ENCODE results near the gene MGA.

MGA gene

DNA sequence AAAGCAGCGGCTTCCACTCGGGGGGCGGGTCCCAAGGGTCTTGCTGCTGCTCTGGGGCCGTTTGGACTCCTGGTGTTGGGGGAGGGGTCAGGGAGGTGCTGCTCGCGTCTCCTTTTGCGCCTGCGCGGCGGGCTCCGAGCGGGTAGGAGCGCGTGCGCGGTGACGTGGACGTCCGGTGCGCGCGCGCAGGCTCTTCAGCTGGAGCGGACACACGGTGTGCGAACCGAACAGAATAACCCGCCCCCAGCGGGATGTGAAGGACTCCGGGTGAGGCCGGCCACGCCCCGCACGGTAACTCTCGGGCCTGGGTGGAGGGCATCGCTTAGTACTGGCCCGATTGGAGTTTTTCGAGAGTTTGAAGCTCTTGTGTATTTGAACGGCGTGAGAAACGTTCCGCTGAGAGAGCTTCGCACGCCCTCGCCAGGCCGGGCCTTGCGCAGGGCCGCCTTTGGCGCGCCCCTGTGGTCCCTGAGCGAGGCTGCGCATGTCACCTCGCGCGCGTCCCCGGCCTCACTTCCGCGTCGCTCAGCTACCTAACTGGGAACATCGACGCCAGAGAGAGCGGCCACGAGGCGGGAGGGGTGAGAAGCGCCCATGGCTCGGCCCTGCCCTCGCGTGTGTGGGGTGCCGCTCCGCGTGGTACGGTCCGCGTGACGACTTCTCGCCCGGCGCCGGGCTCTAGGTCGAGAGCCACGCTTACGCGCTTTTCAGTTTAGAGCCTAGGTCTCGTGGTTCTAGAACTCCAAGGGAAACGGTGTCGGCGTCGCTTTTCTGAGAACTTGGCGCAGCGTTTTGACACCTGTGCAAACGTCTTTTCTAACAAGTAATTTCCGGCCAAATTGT is at the start of gene MGA:
Gene MGA, plus strand, starts transcription at position 171 of the 843 bp plus-strand sequence.
- peak; percentile 88 for DNase-seq (ENCODE audit: low spot score)

DNA sequence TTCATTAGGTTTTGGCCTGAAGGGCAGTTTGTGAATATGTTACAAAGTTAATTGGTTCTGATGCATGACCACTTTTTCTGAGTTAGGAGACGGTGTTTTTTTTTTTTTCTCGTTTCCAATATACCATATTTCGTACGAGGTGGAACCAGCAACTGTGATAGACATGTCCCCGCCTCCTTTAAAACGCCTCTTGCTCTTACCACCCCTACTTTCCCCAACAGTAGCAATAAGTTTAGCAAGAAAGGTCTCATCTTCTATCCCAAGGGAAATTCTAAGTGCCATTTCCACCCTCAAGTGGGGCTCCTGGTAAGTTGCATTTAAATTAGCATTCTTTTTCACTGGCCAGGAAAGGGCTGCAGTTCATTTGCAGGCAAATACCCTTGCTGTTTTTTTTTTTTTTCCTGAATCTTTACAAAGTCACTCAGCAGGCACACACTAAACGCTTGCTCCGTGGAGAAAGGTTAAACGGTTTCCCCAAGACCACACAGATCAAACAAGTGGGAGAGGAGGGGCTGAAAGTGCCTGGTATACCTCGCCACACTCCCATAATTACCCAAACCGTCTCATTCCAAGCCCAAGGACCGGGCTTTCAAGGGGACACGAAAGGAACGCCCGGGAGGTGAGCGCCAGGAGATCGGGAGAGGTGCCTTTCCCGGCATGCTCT is 39.5 kb upstream of the MGA start:
- no peak for DNase-seq (ENCODE audit: low spot score)

DNA sequence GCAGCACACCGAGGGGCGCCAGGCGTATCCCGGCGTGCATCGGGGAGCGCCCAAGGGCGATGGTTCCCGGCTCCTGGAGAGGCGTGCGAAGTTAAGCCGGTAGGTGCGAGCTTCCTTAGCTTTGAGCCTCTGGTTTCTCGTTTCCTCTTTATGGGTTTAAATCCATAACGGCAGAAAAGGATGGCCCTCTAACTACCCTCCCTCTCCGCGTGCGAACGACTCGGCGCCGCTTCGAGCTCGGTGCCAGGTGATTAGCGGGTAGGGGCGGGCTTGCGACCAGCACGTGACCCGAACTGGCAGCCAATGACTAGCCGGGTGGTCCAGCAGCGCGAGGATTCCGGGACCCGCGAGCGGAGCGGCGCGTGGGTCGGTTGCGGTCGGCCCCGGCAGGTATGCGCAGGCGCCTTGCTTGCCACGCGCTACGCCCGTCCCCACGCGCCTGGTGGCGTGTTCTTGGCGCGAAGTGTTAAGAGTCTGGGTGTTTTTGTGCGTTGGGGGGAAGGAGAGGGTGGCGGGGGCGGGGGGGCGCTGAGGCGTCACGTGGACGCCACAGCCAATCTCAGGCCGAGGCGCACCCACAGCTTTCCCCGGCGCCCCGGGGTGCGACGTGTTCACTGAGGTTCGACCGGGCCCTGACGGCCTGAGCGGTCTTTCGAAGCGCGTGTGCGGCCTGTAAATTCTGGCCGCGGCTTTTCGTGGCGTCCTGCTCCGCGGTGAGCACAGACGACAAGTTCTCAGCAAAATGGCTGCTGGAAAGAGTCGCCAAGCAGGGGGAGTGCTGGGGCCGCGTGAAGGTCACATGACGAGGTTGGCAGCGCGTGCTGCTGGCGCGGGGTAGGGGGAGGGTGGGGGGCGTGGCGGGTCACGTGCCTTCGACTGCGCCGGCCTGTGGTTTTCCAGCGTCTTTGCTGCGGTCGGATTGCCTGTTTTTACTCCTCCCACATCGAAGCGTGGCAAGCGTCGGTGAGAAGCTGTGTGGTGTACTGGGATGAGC is 38.7 kb upstream of the MGA start:
- DNase-seq (ENCODE audit: low spot score): no peak

DNA sequence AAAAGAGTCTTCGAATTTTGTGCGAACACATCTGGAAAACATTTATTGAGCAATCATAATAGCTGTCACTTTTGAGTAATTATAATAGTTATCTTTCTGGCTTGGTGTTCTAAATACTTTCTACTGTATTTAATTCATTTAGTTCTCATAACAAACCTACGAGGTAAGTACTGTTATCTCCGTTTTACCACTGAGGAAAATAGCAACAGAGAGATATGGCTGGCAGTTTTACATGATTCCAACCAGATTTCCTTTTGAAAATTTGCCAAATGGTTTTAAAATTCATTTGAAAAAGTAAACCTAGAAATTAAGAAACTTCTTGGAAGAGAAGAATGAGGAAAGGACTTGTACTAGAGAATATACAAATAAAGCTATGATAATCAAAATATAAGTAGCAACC is 37.3 kb upstream of the MGA start:
- no peak for DNase-seq (ENCODE audit: low spot score)

DNA sequence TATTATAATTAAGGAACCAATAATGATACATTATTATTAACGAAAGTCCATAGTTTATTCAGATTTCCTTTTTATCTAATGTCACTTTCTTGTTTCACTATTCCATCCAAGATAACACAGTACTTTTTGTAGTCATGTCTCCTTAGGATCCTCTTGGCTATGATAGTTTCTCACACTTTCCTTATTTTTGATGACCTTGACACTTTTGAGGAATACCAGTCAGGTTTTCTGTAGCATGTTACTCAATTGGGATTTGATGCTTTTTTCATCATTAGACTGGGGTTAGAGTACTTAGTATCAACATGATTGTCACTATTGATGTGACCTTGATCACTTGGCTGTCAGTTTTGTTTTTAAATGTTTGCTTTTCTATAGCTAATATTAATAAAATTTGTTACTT is 33.0 kb upstream of the MGA start:
- no peak for DNase-seq (ENCODE audit: low spot score)

DNA sequence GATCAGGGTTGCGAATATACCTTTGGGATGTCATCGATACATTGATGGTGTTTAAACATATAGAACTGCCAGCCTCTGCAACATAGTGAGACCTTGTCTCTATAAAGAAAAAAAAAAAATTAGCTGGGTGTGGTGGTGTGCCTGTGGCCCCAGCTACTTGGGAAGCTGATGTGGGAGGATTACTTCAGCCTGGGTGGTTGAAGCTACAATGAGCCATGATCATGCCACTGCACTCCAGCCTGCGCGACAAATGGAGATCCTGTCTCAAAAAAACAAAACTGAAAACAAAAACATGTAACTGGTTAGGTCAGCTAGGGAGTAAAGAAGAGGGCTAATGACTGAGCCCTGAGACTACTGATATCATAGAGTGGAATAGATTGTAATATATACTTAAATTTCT is 30.7 kb upstream of the MGA start:
- DNase-seq (ENCODE audit: low spot score): no peak

DNA sequence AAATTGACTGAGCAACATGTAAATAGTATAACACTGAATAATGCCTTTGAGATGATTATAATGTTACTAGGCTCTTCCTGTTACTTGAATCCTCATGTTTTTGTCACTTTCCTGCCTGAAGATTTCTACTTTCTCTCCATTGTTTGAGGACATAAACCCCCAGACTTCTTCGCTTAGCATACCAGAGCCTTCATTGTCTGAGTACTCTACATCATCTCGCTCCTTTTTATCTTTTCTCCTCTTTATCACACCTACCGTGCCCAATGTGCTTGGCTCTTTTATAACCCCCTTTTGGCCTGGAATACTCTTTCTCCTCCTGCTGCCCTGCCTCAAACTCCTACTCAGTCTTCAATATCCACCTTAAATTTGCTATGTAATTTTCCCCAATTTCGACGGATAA is 30.3 kb upstream of the MGA start:
- no peak for DNase-seq (ENCODE audit: low spot score)

DNA sequence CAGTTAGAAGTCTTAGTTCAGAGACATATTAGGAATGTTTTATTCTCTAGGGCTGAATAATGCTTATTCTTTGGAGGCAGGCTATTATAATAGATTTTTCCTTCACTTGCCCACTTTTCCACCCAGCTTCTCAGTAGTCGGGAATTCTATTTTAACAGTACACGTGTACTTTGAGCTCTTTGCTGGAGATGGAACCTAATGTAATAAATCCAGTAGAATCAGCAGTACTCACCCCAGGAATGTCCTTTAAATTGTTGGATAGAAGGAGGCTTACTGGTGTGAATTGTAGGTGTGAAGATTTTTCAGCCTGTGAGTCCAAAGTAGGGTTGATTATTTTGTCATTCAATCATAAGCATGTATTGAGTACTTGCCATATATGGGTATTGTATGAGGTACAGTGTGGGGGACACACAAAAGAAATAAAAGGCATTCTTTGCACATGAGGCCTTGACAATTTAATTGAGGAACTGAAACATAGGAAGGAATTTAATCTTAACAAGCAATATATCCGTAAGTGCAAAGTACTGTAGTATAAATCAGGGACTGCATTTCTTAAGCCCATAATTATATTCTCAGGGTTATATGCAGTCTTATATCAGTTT is 29.5 kb upstream of the MGA start:
- no peak for DNase-seq (ENCODE audit: low spot score)

DNA sequence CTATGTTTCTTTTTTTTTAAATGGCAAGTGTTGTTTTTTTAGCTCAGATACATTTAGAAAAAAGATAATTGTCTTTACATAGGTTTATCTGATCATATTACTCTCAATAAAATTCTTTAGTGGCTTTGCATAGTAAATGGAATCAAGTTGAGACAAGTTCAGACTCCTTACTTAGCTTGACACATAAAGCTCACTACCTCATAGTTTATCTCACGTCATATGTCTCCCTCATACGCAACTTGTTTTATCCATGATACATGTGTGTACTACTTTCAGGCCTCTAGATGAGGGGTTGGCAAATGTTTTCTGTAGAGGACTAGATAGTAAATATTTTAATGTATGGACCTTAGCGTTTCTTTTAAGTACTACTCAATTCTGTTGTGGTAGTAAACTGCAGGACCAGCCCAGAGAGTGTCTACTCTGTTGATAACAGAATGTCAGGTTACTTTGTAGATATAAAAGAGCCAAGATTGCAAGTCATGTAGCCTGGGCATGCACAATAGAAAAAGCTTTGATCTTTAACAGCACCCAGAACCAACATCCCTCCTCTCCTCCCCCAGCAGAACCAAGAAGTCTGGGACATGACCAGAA is 28.2 kb upstream of the MGA start:
- no peak for DNase-seq (ENCODE audit: low spot score)

DNA sequence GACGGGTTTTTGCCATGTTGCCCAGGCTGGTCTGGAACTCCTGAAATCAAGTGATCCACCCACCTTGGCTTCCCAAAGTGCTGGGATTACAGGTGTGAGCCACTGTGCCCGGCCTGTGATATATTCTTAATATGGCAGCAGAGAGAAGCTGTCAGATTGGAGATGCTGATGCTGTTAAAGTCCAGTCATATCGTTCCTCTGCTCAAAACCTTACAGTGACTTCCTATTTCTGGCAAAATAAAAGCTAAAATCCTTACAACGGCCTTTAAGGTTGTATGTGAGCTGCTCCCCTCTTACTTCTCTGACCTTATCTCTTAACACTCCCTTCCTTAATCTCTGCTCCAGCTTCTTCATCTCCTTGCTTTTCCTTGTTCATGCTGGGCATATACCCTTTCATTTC is 26.6 kb upstream of the MGA start:
- DNase-seq (ENCODE audit: low spot score): no peak

DNA sequence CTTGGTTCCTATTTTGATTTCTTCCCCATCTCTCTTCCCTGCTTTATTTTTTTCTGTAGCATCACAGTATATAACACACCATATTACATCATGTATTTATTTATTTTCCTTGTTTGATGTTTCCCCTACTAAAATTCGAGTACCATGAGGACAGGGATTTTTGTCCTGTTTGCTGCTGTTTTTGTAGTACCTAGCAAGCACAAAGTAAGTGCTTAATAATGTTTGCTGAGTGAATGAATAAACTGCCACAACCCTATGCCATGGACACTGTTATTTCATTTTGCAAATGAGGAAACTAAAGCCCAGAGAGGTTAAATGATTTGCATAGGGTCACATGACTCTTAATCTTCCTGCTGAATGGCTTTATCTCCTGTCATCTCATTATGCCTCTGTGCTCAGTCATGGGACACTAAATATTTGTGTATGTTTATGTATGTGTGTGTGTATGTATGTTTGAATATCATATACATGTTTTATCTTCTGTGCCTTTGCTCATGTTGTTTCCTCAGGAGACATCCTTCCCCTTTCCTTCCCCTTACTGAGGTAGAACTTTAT is 26.1 kb upstream of the MGA start:
- no peak for DNase-seq (ENCODE audit: low spot score)

DNA sequence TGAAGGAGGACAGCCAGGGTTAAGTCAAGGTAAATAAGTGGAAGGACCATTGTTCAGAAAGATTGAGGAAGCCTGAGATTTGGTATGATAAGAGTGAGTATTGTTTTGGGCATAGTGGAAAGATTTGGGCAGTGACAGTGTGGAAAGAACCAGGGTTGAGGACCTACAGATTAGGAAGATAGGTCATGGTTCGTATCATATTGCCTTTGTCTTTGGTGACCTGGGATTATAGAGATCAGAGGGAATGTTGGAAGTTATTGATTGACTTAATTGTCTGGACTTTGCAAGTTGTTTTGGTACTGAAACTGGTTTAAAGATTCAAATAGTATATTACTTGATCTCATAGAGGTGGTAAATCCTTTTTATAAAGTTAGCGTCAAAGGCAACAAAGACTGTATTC is 23.1 kb upstream of the MGA start:
- DNase-seq (ENCODE audit: low spot score): no peak

DNA sequence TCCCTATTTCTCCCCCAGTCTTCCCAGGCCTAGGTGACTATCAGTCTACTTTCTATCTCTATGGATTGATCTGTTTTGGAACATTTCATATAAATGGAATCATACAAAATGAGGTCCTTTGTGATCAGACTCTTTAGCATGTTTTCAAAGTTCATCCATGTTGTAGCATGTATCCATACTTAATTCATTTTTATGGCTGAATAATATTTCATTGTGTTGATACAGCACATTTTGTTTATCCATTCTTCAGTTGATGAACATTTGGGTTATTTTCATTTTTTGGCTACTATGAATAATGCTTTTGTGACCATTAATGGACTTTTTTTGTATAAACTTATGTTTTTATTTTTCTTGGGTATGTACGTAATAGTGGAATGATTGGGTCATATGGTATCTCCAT is 19.2 kb upstream of the MGA start:
- no peak for DNase-seq (ENCODE audit: low spot score)

DNA sequence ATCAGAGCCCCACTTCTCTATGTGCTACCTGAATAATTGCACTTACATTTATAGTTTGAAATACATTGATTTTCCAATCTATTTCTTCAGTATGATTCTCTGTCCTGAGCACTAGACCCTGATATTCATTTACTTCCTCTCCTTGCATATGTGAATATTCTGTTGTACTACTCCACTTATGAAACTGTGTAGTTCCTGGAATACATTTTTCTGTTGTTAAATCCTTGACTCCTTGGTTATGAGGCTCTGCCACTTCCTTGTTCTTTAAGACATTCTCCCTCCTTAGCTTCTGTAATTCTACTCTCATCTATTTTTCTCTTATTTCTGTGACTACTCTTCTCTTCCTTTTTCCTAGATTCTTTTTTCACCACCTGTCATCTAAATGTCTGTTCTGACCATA is 12.9 kb upstream of the MGA start:
- DNase-seq (ENCODE audit: low spot score): no peak

DNA sequence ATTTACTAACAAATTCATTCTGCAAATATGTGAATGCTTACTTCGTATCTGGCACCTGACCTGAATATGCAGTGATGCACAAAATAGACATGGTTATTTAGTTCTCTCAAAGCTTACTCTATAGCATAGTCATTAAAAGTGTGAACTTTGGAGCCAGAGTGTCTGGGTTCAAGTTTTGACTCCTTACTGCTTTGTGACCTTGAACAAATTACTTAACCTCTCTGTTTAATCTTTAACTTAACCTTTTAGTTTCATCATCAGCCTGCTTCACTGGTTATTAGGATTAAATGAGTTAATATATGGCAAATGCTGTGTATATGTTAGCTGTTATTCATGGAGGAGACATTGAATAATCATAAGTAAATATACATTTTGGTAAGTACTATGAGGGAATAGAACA is 12.1 kb upstream of the MGA start:
- no peak for DNase-seq (ENCODE audit: low spot score)

DNA sequence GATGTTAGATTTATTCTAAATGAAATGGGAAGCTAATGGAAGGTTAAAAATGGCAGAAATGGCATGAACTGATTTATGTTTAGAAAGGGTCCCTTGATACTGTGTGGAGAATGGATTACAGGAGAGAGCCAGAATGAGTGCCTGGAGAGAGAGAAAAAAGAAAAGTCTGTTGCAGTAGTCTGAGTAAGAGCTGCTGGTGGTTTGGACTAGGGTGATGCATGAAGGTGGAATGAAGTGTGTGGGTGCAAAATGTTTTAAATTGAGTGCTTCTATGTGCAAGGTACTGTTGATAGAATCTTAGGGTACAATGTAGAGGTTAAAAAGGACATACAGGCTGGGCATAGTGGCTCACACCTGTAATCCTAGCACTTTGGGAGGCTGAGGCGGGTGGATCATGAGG is 11.4 kb upstream of the MGA start:
- no peak for DNase-seq (ENCODE audit: low spot score)

DNA sequence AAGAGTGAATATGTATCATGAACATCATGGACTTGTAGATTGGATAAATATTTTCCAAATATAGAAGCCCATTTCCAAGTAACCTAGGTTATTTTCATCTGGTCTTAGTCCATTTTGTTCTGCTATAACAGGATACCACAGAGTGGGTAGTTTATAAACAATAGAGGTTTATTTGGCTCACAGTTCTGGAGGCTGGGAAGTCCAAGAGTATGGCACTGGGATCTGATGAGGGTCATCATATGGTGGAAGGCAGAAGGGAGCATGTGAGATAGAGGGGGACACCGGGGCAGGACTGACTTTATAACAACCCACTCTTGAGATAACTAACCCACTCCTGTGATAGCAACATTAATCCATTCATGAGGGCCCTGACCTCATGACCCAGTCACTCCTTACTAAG is 9.4 kb upstream of the MGA start:
- DNase-seq (ENCODE audit: low spot score): no peak

DNA sequence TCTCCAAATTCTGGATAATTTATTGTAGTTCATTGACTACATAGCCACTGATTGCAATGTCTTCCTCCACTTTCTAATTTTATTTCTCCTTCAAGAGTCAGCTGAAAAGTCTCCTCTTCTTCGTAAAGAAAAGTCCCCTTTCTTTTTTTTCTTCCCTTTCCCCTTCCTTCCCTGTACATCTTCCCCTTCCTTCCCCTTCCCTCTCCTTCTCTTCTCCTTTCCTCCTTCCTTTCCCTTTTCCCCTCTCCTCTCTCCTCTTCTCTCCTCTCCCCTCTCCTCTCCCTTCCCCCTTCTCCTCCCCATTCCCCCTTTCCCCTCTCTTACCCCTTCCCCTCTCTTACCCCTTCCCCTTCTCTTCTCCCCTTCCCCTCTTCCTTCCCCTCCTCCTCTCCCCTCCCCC is 8.8 kb upstream of the MGA start:
- DNase-seq (ENCODE audit: low spot score): no peak

DNA sequence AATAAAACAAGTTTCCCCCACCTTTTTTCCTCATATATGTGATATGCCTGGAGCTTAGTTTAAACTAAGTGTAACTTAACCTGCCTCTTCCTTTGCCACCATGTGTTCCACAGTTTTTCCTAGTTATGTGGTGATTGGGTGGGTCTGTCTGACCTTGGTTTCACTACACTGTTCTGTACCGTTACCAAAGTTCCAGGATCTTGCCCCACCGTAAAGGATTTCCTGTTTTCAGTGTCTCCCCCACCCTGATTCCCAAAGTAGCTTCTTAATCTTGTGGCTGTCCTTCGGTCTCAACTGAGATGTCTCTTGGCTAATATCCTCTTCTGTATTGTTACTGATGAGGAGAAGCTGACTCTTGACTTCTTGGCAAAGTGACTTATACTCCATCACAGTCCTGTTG is 6.4 kb upstream of the MGA start:
- DNase-seq (ENCODE audit: low spot score): no peak

DNA sequence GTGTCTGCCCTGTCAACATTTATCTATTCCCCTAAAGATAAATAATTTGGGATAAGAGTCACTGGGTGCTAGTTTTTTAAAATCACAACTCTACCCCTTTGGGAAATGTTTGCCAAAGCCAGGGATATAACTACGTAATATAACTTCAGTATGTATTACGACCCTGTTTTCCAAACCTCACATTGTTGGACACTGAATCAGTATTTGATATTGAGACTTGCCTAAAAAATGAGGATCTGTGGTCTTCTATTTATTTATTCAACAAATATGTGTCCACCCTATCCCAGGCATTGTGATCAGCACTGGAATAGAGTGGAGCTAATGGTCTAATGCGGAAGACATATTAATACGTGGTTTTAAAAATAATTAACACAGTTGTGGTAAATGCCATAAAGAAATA is 4.5 kb upstream of the MGA start:
- no peak for DNase-seq (ENCODE audit: low spot score)

DNA sequence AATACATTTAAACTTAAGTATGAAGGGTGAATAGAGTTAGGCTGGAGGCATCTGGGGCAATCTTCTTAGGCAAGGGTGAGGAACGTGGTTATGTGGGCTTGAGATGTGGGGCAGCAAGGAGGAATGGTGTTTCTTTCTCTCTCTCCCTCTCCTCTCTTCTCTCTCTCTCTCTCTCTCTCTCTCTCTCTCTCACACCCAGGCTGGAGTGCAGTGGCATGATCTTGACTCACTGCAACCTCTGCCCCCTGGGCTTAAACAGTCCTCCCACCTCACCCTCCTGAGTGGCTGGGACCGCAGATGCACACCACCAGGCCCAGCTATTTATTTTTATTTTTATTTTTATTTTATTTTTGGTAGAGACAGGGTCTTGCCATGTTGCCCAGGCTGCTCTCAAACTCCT is 4.0 kb upstream of the MGA start:
- DNase-seq (ENCODE audit: low spot score): no peak

DNA sequence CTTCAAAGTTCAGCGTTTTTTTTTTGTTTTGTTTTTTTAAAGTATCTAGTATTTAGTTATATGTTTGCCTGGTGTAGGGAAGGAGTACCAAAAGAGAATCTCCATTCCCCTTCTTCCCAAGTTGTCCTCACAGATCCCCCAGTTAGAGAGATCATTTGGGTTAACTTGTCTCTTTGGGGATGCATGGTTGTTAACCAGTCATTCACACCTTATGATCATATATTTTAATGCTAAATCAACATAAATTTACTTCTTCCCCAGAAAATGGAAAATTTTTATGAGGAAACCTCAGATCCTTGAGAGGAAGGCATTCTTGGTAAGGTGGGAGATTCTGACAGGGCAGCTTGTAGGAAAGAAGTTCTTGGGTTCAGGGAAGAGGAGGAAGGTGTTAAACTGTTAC is 1.5 kb upstream of the MGA start:
- no peak for DNase-seq (ENCODE audit: low spot score)
